Tibial nerve (tissue), 4 donors: ENCODE results near the gene RBBP9. TPM values are rescaled to one million over a fixed set of nuclear protein-coding genes. Genes with fewer than 3 reads are reported as not detected.
A peak's percentile ranks its signal among the peaks of the same experiment; 100 is the strongest.

ENCODE experiments used
- DNase-seq, 2 donors: peaks; one replicate each; pipeline ENCODE4 v3.0.0-alpha.2; 2019; ENCODE audit warnings: low spot score in 2 of 2
- H3K27ac ChIP-seq, 4 donors: fragments of 200-600 bp; sonication (generic) in 3 of 4; one replicate each; pipeline ENCODE4 v1.5.1; 2017 to 2019; ENCODE audit warnings: mild to moderate bottlenecking in 1 of 4
- H3K27me3 ChIP-seq, 2 donors: fragments of 200-600 bp; sonication (generic) in 1 of 2; one replicate each; pipeline versions ENCODE4 v1.5.1 to v1.6.0; 2017 to 2019
- H3K36me3 ChIP-seq, 3 donors: fragments of 200-600 bp; sonication (generic); one replicate each; pipeline ENCODE4 v1.5.1; 2018 to 2019
- H3K4me1 ChIP-seq, 4 donors: fragments of 200-600 bp; sonication (generic) in 3 of 4; one replicate each; pipeline ENCODE4 v1.5.1; 2017 to 2019
- H3K4me3 ChIP-seq, 4 donors: fragments of 200-600 bp; sonication (generic) in 3 of 4; one replicate each; pipeline ENCODE4 v1.5.1; 2017 to 2019; ENCODE audit warnings: mild to moderate bottlenecking in 1 of 4, moderate library complexity in 1 of 4
- H3K9me3 ChIP-seq, 4 donors: fragments of 200-600 bp; sonication (generic) in 3 of 4; one replicate each; pipeline ENCODE4 v1.5.1; 2017 to 2019
- CTCF ChIP-seq, 5 experiments: fragments of 200-600 bp in 3 of 5; fragments of 450-650 bp in 2 of 5; sonication (generic) in 3 of 5; IDR thresholded peaks; one replicate each; pipeline ENCODE4 v1.5.1; 2016 to 2019; ENCODE audit warnings: antibody characterized with exemption in 5 of 5, mild to moderate bottlenecking in 3 of 5, moderate library complexity in 2 of 5
- EP300 ChIP-seq, 2 donors: sonication (generic); formaldehyde crosslinking; IDR thresholded peaks; one replicate each; pipeline ENCODE4 v1.6.1; 2017; ENCODE audit warnings: antibody characterized with exemption in 2 of 2, mild to moderate bottlenecking in 1 of 2
- POLR2A ChIP-seq, 2 donors: fragments of 450-650 bp; IDR thresholded peaks; one replicate each; pipeline ENCODE4 v1.6.1; 2017; ENCODE audit warnings: antibody characterized with exemption in 2 of 2, mild to moderate bottlenecking in 2 of 2, moderate library complexity in 2 of 2
- WGBS, 2 donors: methylation state at CpG; one replicate each; pipeline ENCODE4 v1.1.5; 2018; 5-methylcytosine and 5-hydroxymethylcytosine counted together
- total RNA-seq, 4 donors: library from RNA; depleted of rRNA; stranded (reverse); fragments of >200 nt; gene quantifications; one replicate each; pipeline ENCODE4 v1.1.0, GENCODE V29; 2016

The RBBP9 gene
- total RNA-seq, 4 donors from 2014 or later: 7.6 to 17.0 (median 12.2) TPM

- Histone ChIP-seq H3K4me1 (peaks cover 0 to 28% (median 7%) of the 10 kb centered on the region in 4 donors), H3K27me3 (no peaks in the 10 kb centered on the region), H3K27ac (peak overlapping the region in 3 of 4 donors; percentile 78 to 87 (median 84)), H3K9me3 (no peaks in the 10 kb centered on the region), H3K4me3 (peak overlapping the region; percentile 55 to 91 (median 71)), H3K36me3 (peaks cover 0 to 20% (median 0%) of the 10 kb centered on the region in 3 donors)
- no peak for DNase-seq
- TF ChIP-seq POLR2A (IDR thresholded peaks at IDR 0.05) (no peak), CTCF (IDR thresholded peaks at IDR 0.05) (no peak), EP300 (IDR thresholded peaks at IDR 0.05) (no peak)
- 1% methylated on average over 15 of the region's 15 CpGs for WGBS, 2 donors
Measured at GRCh38 chr20:18466574-18466893, 30.5 kb downstream of the RBBP9 start.

GRCh38 chr20:18465536-18466200 is 31.4 kb downstream of the RBBP9 start:
- Histone ChIP-seq H3K27ac (no peak overlapping the region), H3K4me1 (peaks cover 0 to 28% (median 7%) of the 10 kb centered on the region in 4 donors), H3K9me3 (no peaks in the 10 kb centered on the region), H3K4me3 (no peak overlapping the region), H3K27me3 (no peaks in the 10 kb centered on the region), H3K36me3 (peaks cover 0 to 11% (median 0%) of the 10 kb centered on the region in 3 donors)
- DNase-seq: no peak
- WGBS, 2 donors: 49% methylated on average over 6 of the region's 6 CpGs
- TF ChIP-seq POLR2A (IDR thresholded peaks at IDR 0.05) (no peak), CTCF (IDR thresholded peaks at IDR 0.05) (no peak), EP300 (IDR thresholded peaks at IDR 0.05) (no peak)

- DNase-seq: no peak
- no peaks in the 10 kb centered on the region for H3K4me1 ChIP-seq
- TF ChIP-seq POLR2A (IDR thresholded peaks at IDR 0.05): no peak
- no peak for TF ChIP-seq CTCF (IDR thresholded peaks at IDR 0.05)
- TF ChIP-seq EP300 (IDR thresholded peaks at IDR 0.05): no peak
- peaks cover 0 to 8% (median 0%) of the 10 kb centered on the region in 4 donors for H3K9me3 ChIP-seq
- H3K27ac ChIP-seq: no peak overlapping the region
- WGBS, 2 donors: 87 to 91% methylated on average over 3 of the region's 3 CpGs
- no peaks in the 10 kb centered on the region for H3K27me3 ChIP-seq
- H3K36me3 ChIP-seq: peaks cover 0 to 30% (median 0%) of the 10 kb centered on the region in 3 donors
- no peak overlapping the region for H3K4me3 ChIP-seq
Measured at GRCh38 chr20:18456600-18456999, 40.4 kb downstream of the RBBP9 start.

- Histone ChIP-seq H3K36me3 (peaks cover 0 to 13% (median 0%) of the 10 kb centered on the region in 3 donors), H3K4me1 (no peaks in the 10 kb centered on the region), H3K9me3 (peaks cover 0 to under 1% (median 0%) of the 10 kb centered on the region in 4 donors), H3K4me3 (no peak overlapping the region), H3K27ac (no peak overlapping the region), H3K27me3 (no peaks in the 10 kb centered on the region)
- DNase-seq: no peak
- WGBS, 2 donors: 28 to 37% methylated on average over 4 of the region's 4 CpGs
- TF ChIP-seq CTCF (IDR thresholded peaks at IDR 0.05) (no peak), EP300 (IDR thresholded peaks at IDR 0.05) (no peak), POLR2A (IDR thresholded peaks at IDR 0.05) (no peak)
Measured at GRCh38 chr20:18443886-18444285, 53.1 kb downstream of the RBBP9 start.

GRCh38 chr20:18440403-18440802 is 56.6 kb downstream of the RBBP9 start:
- Histone ChIP-seq H3K9me3 (peaks cover 0 to 4% (median 0%) of the 10 kb centered on the region in 4 donors), H3K27ac (no peak overlapping the region), H3K27me3 (no peaks in the 10 kb centered on the region), H3K36me3 (peaks cover 0 to 6% (median 0%) of the 10 kb centered on the region in 3 donors), H3K4me3 (no peak overlapping the region), H3K4me1 (no peaks in the 10 kb centered on the region)
- DNase-seq: no peak
- no peak for TF ChIP-seq EP300 (IDR thresholded peaks at IDR 0.05)
- TF ChIP-seq POLR2A (IDR thresholded peaks at IDR 0.05): no peak
- TF ChIP-seq CTCF (IDR thresholded peaks at IDR 0.05): no peak
- 0 to 39% methylated on average over 1 of the region's 1 CpG for WGBS, 2 donors
